WERI-Rb-1 (cell line): ENCODE measurements around the gene GPRC5D.

Experiments
- DNase-seq: peaks from one replicate; pipeline ENCODE4 v3.0.0-alpha.2; 2020
- H3K27ac ChIP-seq: fragments of 250-450 bp; sonication (Bioruptor Pico); 2 replicates; pipeline ENCODE4 v1.5.1; 2020; ENCODE audit warnings: mild to moderate bottlenecking, moderate library complexity
- H3K27me3 ChIP-seq: fragments of 250-450 bp; sonication (Bioruptor Pico); 2 replicates; pipeline ENCODE4 v1.5.1; 2021; ENCODE audit warnings: mild to moderate bottlenecking, low read depth, moderate library complexity; ENCODE audit not compliant: insufficient read depth, severe bottlenecking
- H3K36me3 ChIP-seq: fragments of 250-450 bp; sonication (Bioruptor Pico); 2 replicates; pipeline ENCODE4 v1.5.1; 2020; ENCODE audit warnings: mild to moderate bottlenecking, moderate library complexity
- H3K4me3 ChIP-seq: 2 replicates; pipeline ENCODE4 v1.5.1; 2011; ENCODE audit warnings: low read depth, mild to moderate bottlenecking, control low read depth, low read length
- H3K9me3 ChIP-seq: fragments of 250-450 bp; sonication (Bioruptor Pico); 2 replicates; pipeline ENCODE4 v1.5.1; 2021; ENCODE audit warnings: mild to moderate bottlenecking, moderate library complexity; ENCODE audit not compliant: severe bottlenecking
- TF ChIP-seq, protein P1 (sequence below): IDR thresholded peaks from 2 replicates; pipeline ENCODE4 v1.5.1; 2011; ENCODE audit warnings: low read depth, mild to moderate bottlenecking, control low read depth, inconsistent platforms, low read length

Gene GPRC5D

DNA sequence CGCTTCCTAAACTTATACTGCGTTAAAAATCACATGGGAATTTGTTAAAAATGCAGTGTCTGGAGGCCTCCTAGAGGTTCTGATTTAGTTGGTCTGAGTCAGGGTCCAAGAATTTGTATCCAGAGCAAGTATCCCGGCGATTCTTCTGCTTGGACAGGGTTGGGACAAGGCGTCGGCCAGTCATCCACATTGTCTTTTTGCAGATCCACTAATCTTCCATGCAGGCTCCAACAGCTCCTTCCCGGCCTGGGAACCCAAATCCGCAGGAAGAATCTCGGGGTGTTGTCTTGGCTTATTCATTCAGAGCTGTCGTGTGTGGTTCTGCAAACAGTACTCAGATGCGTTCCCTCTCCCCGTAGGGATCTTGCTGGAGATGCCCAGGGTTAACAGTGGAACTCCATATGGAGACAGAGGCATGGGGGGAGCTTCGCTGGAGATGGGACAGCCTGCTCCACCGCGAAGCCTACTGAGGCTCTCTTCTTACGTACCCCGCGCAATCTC lies 25.3 kb downstream of the GPRC5D start:
- DNase-seq: no peak
- Histone ChIP-seq H3K4me3 (no peak overlapping the region), H3K9me3 (no peaks in the 10 kb centered on the region), H3K27me3 (no peaks in the 10 kb centered on the region), H3K36me3 (no peaks in the 10 kb centered on the region), H3K27ac (no peak overlapping the region)
- TF ChIP-seq, protein P1, sequence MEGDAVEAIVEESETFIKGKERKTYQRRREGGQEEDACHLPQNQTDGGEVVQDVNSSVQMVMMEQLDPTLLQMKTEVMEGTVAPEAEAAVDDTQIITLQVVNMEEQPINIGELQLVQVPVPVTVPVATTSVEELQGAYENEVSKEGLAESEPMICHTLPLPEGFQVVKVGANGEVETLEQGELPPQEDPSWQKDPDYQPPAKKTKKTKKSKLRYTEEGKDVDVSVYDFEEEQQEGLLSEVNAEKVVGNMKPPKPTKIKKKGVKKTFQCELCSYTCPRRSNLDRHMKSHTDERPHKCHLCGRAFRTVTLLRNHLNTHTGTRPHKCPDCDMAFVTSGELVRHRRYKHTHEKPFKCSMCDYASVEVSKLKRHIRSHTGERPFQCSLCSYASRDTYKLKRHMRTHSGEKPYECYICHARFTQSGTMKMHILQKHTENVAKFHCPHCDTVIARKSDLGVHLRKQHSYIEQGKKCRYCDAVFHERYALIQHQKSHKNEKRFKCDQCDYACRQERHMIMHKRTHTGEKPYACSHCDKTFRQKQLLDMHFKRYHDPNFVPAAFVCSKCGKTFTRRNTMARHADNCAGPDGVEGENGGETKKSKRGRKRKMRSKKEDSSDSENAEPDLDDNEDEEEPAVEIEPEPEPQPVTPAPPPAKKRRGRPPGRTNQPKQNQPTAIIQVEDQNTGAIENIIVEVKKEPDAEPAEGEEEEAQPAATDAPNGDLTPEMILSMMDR: no peak

DNA sequence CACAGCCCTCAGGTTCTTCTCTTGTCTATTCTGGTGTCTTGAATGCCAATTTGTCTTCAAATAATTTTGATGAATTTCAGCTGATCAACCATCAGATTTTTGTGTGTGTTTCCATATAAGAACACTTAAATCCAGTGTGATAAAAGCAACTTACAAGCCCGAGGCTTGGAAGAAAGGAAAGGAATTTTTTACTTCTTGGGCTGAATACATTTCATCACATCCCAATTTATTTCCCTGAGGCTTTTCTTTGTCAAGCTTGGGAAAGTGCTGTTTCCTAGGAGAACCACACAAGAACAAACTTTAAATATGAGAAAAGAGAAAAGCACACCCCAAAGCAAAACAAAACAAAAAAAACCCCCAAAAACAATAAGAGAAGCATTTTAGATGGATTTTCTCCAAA lies 26.6 kb downstream of the GPRC5D start:
- no peak overlapping the region for H3K27ac ChIP-seq
- no peaks in the 10 kb centered on the region for H3K27me3 ChIP-seq
- H3K36me3 ChIP-seq: no peaks in the 10 kb centered on the region
- no peak overlapping the region for H3K4me3 ChIP-seq
- TF ChIP-seq, protein P1: no peak
- H3K9me3 ChIP-seq: no peaks in the 10 kb centered on the region
- DNase-seq: no peak

DNA sequence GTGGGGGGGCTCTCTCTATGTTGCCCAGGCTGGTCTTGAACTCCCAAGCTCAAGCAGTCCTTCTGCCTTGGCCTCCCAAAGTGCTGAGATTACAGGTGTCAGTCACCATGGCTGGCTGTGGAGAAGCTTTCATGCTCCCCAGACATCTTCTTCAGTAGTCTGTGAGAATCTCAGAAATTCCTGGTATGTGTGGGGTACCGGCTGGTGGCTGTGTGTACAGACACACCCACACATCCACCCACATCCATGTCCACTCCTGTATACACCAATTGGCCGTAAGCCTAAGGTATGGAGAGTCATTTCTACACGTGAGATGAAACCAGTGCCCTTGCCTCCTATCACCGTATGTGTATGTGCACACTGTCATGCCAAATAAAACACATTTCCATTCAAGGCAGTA lies 27.8 kb downstream of the GPRC5D start:
- Histone ChIP-seq H3K27ac (no peak overlapping the region), H3K4me3 (no peak overlapping the region), H3K9me3 (no peaks in the 10 kb centered on the region), H3K27me3 (no peaks in the 10 kb centered on the region), H3K36me3 (no peaks in the 10 kb centered on the region)
- TF ChIP-seq, protein P1: no peak
- no peak for DNase-seq

DNA sequence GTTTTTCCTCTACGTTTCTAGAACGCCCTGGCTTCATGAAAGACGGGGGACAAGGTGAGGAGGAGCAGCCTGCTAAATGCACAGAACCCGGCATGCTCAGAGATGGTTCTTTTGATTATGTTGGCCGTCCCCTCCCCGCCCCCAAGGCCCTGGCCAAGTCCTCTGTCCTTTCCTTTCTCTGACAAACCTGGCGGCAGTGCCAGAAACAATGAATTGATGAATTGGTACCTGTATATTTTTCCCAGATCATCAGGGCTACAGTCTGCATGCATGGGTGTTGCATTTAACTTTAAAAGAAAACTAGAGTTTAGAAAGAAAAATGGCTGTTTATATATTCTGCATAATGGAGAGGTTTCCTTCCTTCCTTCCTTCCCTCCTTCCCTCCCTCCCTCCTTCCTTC lies 29.0 kb downstream of the GPRC5D start:
- Histone ChIP-seq H3K36me3 (no peaks in the 10 kb centered on the region), H3K9me3 (no peaks in the 10 kb centered on the region), H3K27ac (no peak overlapping the region), H3K27me3 (no peaks in the 10 kb centered on the region), H3K4me3 (no peak overlapping the region)
- no peak for DNase-seq
- TF ChIP-seq, protein P1: no peak

DNA sequence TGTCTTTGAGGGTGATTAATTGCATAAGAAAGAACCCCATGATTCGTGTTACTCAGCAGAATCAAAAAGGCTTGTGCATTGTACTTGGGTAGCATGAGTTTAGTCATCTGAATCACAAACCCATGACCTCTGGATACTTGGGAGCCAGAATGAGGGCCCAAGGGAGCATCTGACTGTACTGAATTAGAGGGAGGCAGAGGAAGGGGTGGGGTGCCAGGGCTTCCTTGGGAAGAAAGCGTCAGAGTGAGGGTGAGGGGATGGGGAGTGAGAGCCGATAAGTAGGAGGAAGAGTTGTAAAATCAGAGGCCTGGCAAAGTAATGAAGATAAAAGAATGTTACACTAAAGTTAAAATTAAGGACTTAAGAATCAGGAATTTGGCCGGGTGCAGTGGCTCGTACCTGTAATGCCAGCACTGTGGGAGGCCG lies 29.8 kb downstream of the GPRC5D start:
- Histone ChIP-seq H3K27ac (no peak overlapping the region), H3K9me3 (no peaks in the 10 kb centered on the region), H3K4me3 (no peak overlapping the region), H3K27me3 (no peaks in the 10 kb centered on the region), H3K36me3 (no peaks in the 10 kb centered on the region)
- TF ChIP-seq, protein P1: no peak
- no peak for DNase-seq
